ENCODE results near the gene PI4KB. TPM values are rescaled to one million over a fixed set of nuclear protein-coding genes. Genes with fewer than 3 reads are reported as not detected.
"Not testable (repeated sequence)": the region's sequence is repeated elsewhere in the genome, so short reads cannot be mapped to it uniquely, and the experiment has no call there.

The PI4KB gene
- total RNA-seq, 1 donor from 2014 or later: 39.9 TPM

DNA sequence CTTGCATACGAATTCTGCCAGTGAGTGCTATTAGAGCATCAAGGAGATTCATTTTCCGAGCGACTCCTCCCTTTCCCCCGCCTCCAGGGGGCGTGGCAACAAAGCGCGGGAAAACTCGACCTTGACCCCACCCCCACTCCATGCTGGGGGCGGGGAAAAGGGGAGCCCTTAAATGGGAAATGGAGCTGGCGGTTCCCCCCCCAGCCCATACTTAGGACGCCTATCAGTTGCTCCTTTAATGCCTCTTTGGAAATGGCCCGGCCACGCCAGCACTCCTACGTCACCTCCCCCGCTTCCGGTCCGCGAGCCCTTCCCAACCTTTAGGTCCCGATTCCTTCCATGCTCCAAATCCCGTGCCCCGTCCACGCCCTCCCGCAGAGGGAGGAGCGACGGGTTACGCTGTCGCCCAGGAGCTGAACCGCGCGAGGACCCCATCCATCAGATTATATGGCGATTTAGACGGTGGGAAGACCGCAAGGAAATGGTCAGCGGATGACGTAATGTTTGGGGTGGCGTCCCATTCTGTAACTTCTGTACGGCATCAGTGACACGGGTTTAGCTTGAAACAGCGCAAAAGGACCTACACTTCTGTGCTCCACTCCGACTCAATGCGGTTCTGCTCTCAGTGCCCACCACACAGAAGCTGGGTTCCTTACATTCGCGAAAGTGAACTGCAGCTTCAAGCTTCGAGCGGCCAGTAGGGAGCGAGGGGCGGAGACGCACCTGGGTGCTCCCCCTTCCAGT, 45.8 kb downstream of the PI4KB start:
- DNase-seq: peak; percentile 98

DNA sequence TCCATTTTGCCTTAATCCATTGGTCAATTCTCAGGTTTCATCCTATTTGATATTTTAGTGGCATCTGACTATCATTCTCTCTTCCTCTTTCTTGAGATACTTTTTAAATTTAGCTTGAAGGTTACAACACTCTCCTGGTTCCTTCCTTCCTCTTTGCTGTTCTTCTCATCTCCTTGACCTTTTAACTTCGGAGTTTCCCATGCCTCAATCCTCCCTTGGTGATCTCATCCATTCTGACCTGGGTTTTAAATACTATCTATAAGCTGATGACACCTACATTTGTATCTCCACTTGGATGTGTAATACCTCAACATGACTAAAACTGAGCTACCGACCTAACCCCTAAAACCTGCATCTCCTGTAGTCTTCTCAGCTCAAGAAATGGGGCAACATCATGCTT, 50.0 kb downstream of the PI4KB start:
- DNase-seq: no peak

DNA sequence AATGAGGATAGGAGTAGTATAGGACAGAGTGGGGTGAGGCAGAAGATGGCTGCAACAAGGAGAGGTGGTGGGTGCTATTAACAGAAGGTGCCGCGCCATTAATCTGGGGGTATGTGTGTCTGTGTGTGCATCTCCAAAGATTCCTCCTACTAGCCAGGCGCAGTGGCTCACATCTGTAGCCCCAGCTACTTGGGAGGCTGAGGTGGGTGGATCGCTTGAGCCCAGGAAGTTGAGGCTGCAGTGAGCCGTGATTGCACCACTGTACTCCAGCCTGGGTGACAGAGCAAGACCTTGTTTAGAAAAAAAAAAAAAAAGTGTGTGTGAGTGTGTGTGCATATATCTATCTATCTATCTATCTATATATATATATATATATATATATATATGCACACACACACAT, 51.9 kb downstream of the PI4KB start:
- not testable (repeated sequence) for DNase-seq

DNA sequence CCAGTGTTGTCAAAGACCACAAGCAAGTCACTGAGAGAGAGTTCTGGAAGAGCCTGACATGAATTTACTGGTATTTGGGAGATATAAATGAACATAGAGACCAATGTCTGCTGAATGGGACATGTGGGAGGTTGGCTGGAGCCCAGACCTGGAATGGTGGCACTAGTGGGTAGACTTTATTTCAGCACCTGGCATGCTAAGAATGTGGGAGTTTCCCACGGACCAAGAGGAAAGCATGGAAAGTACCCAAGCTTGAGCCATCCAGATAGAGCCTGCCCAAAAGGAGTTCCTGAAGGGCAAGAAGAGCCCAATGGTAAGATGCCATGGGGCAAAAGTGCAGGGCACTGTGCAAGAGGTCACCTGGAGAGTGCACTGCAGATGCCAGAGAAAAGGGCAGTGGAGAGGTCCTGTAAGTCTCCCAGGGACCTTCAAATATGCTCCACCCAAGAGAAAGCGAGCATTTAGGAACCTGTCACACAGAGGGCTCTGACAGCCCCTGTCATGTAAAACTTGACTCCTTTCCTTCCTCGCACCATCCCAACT, 53.2 kb downstream of the PI4KB start:
- no peak for DNase-seq

DNA sequence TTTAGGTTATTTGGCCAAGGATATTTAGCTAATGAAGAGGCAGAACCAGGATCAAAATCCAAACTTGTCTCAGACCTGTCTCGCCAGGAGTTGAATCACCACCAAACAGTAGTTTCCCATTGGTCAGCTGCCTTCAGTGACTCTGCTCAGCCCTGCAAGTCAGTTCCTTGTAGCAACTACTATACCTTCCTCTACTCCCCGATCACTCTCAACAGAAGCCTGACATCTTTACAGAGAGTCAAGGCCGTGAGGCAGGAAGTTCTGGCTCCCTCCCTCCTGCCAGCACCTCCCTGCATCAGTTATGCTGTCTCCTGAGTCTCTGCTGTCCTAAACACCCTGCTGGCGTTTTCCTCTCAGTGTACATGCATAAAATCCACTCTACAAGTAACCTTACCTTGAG, 59.5 kb downstream of the PI4KB start:
- no peak for DNase-seq

DNA sequence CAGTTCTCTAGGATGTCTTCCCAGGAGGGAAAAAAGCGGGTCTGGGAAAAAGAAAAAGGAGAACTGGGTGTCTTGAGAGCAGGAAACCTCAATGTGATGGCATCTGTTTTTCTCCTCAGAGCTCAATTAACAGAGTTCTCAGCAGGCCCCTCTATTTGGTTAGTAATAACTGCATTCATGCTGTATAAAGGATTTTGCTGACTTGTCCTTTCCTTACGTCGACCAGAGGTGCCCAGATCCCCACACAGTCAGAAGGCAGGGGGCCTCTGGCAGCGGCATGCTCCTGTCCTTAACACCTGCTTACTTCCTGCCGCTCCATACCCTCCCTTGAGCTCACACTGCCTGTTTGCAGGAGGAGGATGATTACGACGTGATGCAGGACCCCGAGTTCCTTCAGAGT, 60.4 kb downstream of the PI4KB start:
- no peak for DNase-seq

DNA sequence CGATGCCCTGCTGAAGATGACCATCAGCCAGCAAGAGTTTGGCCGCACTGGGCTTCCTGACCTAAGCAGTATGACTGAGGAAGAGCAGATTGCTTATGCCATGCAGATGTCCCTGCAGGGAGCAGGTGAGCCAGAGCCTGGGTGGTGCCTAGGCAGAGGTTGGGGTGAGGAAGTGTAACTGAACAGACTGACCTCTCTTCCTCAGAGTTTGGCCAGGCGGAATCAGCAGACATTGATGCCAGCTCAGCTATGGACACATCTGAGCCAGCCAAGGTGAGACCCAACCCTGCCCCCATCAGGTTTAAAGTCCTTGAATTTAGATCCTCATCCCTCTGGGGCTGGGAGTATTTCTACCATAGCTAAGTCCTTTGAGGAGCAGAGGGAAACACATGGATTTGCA, 60.9 kb downstream of the PI4KB start:
- no peak for DNase-seq

DNA sequence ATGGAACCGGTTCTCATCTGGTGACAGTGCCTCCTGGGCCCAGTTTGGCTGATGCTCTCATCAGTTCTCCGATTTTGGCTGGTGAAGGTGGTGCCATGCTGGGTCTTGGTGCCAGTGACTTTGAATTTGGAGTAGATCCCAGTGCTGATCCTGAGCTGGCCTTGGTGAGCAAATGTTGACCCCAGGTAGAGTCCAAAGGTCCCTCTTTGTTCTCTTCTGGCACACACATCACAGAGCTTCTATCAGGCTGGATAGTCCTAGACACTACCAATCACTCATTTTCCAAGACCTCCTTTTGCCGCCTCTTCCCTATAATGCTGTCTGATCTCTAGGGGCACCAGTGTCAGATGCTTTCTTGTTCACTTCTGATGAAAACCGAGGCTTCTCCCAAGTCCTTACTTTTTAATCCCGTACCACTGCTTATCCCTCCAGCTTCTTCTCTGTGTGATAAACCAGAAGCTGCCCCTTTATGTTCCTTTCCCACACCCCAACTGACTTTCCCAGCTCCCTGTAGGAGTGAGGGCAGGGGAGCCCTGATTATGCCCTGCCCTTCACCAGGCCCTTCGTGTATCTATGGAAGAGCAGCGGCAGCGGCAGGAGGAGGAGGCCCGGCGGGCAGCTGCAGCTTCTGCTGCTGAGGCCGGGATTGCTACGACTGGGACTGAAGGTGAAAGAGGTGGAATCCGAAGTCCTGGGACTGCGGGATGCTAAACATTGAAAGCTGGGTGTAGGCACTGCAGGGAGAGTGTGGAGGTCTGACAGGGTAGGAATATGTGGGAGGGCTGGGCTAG, 61.6 kb downstream of the PI4KB start:
- no peak for DNase-seq

DNA sequence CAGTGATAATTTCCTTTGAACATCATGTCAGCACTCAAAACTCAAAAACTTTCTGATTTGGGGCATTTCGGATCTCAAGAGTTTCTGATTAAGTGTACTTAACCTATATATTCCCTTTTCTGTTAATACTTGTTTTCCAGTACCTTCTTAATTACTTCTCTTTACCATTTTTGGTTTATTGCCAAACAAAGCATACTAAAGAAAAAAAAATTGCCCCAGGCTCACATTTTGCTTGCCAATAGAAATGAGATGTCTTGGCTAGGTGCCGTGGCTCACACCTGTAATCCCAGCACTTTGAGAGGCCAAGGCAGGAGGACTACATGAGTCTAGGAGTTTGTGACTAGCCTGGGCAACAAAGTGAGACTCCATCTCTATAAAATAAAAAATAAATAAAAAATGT, 67.9 kb downstream of the PI4KB start:
- no peak for DNase-seq

DNA sequence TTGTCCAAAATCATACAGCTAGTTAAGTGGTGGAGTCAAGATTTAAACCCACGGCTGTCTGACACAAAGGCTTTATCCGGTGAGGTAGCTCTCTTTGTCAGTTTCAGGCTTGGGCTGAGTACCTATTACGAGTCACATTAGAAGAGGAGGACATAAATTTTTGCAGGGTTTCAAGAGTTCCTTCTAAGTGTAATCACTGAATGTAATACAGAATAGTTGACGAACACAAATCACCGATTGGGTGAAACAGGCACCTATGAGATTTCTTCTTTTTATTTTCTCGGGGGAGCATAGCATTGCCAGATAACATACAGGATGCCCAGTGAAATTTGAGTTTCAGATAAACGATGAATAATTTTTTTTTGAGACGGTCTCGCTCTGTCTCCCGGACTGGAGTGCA, 71.8 kb downstream of the PI4KB start:
- DNase-seq: no peak

DNA sequence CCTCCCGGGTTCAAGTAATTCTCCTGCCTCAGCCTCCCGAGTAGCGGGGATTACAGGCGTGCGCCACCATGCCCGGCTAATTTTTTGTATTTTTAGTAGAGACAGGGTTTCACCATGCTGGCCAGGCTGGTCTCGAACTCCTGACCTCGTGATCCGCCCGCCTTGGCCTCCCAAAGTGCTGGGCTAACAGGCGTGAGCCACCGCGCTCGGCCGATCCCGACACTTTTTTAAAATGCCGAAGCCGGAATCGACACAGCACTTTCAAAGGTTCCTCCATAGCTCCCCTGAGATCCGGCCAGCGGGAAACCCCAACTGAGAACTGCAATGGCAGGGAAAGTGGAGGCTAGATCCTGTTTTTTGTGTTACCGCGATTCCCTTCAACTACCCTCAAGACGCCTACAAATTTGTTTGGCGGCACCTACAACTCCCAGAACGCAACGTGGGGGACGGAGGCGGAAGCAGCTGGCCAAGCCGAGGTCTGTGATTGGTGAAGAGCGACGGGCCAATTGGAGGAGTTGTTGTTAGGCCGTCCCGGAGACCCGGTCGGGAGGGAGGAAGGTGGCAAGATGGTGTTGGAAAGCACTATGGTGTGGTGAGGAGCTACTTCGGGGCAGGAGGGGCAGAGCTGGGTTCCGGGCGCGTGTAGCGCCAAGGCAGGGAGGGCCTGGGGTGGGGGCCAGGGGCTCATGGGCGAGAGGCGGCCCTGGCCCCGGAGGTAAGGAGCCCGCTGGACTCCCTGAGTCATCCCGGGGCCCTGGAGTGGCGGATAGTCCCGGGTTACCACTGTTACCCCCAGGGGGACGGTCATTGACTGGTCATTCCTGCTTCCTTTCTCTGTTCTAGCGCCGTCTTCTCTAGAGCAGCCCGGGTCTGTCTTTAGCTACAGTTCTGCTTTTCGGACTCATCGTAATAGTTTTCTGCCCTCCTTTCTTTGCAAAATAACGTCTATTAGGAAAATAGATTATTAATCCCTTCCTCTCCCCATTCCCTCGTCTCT, 72.7 kb downstream of the PI4KB start, which contains the start of gene PSMD4:
Gene PSMD4, plus strand, starts transcription at position 518 of the 997 bp plus-strand sequence. Its CDS starts 49 bp downstream, at position 567.
- DNase-seq: peak; percentile 98

DNA sequence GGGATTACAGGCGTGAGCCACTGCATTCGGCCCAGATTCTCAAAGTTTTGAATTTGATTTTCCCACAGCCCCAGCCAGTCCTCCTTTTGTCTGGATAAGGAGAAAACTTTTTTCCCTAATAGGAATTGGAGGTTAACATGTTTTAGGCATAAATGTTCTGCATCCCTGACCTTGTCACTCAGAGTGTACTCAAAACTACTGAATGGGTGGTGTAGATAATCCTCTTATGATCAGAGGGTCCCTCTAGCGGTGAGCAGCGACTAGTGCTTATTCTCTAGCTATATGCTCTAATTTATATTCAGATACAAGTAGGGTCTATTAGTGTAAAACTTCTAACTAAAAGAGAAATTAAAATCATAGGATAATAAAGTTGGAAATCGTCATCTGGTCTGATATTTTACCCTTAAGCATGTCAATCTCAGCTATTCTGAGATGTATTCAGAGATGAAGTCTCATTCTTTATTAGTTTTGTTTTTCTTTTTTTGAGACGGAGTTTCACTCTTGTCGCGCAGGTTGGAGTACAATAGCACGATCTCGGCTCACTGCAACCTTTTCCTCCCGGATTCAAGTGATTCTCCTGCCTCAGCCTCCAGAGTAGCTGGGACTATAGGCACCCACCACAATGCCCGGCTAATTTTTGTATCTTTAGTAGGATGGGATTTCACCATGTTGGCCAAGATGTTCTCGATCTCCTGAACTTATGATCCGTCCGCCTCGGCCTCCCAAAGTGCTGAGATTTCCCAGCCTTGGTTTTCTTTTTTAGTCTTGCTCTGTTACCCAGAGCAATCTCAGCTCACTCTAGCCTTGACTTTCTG, 75.4 kb downstream of the PI4KB start:
- peak; percentile 44 for DNase-seq

DNA sequence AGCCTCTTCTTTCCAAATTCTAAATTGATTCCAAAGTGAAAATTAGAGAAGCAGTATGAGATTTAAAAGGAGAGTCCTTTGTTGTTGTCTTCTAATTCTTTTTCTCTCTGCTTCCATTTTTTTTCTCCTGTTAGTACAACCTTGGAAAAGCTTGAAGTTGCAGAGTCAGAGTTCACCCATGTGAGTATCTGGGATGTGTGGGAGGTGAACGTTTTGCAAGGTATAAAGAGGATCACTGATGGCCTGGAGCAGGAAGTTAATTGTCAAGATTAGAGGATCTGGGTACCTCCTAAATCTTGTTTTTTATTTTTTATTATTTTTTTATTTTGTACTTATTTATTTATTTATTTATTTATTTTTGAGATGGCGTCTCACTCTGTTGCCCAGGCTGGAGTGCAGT, 80.4 kb downstream of the PI4KB start:
- no peak for DNase-seq

DNA sequence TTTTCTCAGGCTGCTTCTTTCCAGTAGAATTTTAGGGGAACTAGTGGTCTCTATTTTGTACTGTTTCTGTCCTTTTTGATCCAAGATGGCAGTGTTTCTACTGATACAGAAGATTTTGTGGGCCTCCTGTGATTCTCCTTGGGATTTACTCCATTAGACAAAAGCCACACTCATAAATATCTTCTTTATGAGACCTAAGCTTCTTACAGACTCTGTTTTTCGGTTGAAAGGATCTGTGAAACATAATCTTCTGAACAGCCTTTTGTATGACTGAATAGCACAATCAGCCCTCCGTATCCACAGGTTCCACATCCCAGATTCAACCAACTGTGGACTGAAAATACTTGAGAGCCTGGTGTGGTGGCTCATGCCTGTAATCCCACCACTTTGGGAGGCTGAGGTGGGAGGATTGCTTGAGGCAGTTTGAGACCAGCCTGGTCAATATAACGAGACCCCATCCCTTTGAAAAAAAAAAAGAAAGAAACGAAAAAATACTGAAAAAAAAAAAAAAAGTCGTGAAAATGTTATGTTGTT, 83.5 kb downstream of the PI4KB start:
- no peak for DNase-seq

DNA sequence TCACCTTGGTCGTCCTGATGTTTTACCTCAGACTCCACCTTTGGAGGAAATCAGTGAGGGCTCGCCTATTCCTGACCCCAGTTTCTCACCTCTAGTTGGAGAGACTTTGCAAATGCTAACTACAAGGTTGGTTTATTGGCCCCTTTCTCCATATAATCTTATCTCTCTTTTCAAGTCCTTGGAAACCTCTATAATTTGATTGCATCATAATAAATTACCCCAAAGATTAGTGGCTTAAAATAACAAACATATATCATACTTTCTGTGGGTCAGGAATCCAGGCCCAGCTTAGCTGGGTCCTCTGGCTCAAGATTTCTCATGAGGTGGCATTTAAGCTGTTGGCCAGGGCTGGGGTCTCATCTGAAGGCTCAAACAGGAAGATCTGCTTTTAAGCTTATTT, 84.8 kb downstream of the PI4KB start:
- DNase-seq: no peak

Small RNA genes within 50 kb of the gene (small RNA-seq; reads per million reads assigned to genes)
- gene RN7SL444P (ENCODE audit: low replicate concordance): 0.12 reads per million

Other genes starting within 250 kb of the PI4KB start
- gene SEMA6C, start 180.8 kb downstream of the PI4KB start, total RNA-seq: 10.7 TPM
- 2.2 TPM for gene TNFAIP8L2, start 170.8 kb downstream of the PI4KB start, total RNA-seq
- 7.3 TPM for gene LYSMD1, start 161.5 kb downstream of the PI4KB start, total RNA-seq
- gene SCNM1, start 161.3 kb downstream of the PI4KB start, total RNA-seq: 19.2 TPM
- 8.0 TPM for gene TMOD4, start 151.4 kb downstream of the PI4KB start, total RNA-seq
- gene VPS72, start 137.2 kb downstream of the PI4KB start, total RNA-seq: 28.1 TPM
- 70.1 TPM for gene PIP5K1A, start 128.9 kb downstream of the PI4KB start, total RNA-seq
- 88.1 TPM for gene PSMD4, start 72.7 kb downstream of the PI4KB start, total RNA-seq
- gene ZNF687, start 45.1 kb downstream of the PI4KB start, total RNA-seq: 8.4 TPM
- 22.8 TPM for gene RFX5, start 19.8 kb upstream of the PI4KB start, total RNA-seq
- 46.2 TPM for gene SELENBP1, start 45.3 kb upstream of the PI4KB start, total RNA-seq
- 176 TPM for gene PSMB4, start 72.2 kb upstream of the PI4KB start, total RNA-seq
- gene POGZ, start 132.1 kb upstream of the PI4KB start, total RNA-seq: 53.0 TPM
- gene CGN, start 184.0 kb upstream of the PI4KB start, total RNA-seq: 6.0 TPM
- gene TUFT1, start 212.9 kb upstream of the PI4KB start, total RNA-seq: 33.3 TPM

All from skin of body (tissue), 3 donors.